Sigmoid colon (tissue), 7 donors: ENCODE measurements around the gene ADGRV1. TPM values are rescaled to one million over a fixed set of nuclear protein-coding genes. Genes with fewer than 3 reads are reported as not detected.

Source experiments
- DNase-seq: peaks from one replicate; pipeline ENCODE4 v3.0.0-alpha.2; 2019
- H3K27ac ChIP-seq, 4 donors: fragments of 200-600 bp; sonication (generic); one replicate each; pipeline ENCODE4 v1.5.1; 2016 to 2019; ENCODE audit warnings: mild to moderate bottlenecking in 1 of 4
- H3K27me3 ChIP-seq, 3 donors: fragments of 200-600 bp; sonication (generic); one replicate each; pipeline ENCODE4 v1.5.1; 2019; ENCODE audit warnings: mild to moderate bottlenecking in 1 of 3
- H3K36me3 ChIP-seq, 4 donors: fragments of 200-600 bp; sonication (generic); one replicate each; pipeline ENCODE4 v1.5.1; 2016 to 2019
- H3K4me1 ChIP-seq, 4 donors: fragments of 200-600 bp; sonication (generic); one replicate each; pipeline ENCODE4 v1.5.1; 2017 to 2019
- H3K4me3 ChIP-seq, 4 donors: fragments of 200-600 bp; sonication (generic); one replicate each; pipeline ENCODE4 v1.5.1; 2017 to 2019; ENCODE audit warnings: mild to moderate bottlenecking in 2 of 4, moderate library complexity in 1 of 4
- H3K9me3 ChIP-seq, 4 donors: fragments of 200-600 bp in 3 of 4; sonication (generic) in 3 of 4; one replicate each; pipeline versions ENCODE4 v1.5.1 to v1.6.1; 2013 to 2019
- CTCF ChIP-seq, 4 experiments: fragments of 450-650 bp in 3 of 4; fragments of 200-600 bp in 1 of 4; IDR thresholded peaks; one replicate each; pipeline ENCODE4 v1.5.1; 2016 to 2019; ENCODE audit warnings: antibody characterized with exemption in 4 of 4, mild to moderate bottlenecking in 3 of 4, moderate library complexity in 2 of 4
- EP300 ChIP-seq, 4 donors: sonication (generic); formaldehyde crosslinking; IDR thresholded peaks; one replicate each; pipeline ENCODE4 v1.6.1; 2017; ENCODE audit warnings: antibody characterized with exemption in 4 of 4
- POLR2A ChIP-seq, 2 donors: fragments of 450-650 bp; IDR thresholded peaks; one replicate each; pipeline ENCODE4 v1.6.1; 2016; ENCODE audit warnings: antibody characterized with exemption in 2 of 2, mild to moderate bottlenecking in 2 of 2, moderate library complexity in 2 of 2
- POLR2AphosphoS5 ChIP-seq, 4 donors: sonication (generic); formaldehyde crosslinking; IDR thresholded peaks; one replicate each; pipeline ENCODE4 v1.6.1; 2017; ENCODE audit warnings: antibody characterized with exemption in 4 of 4
- WGBS, 2 donors: extraction: QIAGEN DNeasy Blood & Tissue Kit; methylation state at CpG; one replicate each; pipeline ENCODE4 v1.1.7; 2013; 5-methylcytosine and 5-hydroxymethylcytosine counted together
- intact Hi-C: fragments of 100-400 bp; cut with DNase I; formaldehyde crosslinking; loops from one replicate; pipeline ENCODE4 v1.15.1; 2023
- polyA plus RNA-seq, 3 donors: library from polyadenylated mRNA; stranded (reverse); fragments of 200-250 nt; gene quantifications; one replicate each; pipeline ENCODE4 v1.2.3, GENCODE V29; 2013
- total RNA-seq, 4 donors: library from RNA; depleted of rRNA; stranded (reverse); fragments of >200 nt; gene quantifications; one replicate each; pipeline ENCODE4 v1.1.0, GENCODE V29; 2016
- donor health status: healthy with polysubstance abuse.
- donor health status: Bipolar disorder and iron deficiency.
- donor health status: healthy.

The ADGRV1 gene
- total and polyA plus RNA-seq, 7 donors, result 0.54 to 2.1 (median 0.74) TPM; not detected in 1

DNA sequence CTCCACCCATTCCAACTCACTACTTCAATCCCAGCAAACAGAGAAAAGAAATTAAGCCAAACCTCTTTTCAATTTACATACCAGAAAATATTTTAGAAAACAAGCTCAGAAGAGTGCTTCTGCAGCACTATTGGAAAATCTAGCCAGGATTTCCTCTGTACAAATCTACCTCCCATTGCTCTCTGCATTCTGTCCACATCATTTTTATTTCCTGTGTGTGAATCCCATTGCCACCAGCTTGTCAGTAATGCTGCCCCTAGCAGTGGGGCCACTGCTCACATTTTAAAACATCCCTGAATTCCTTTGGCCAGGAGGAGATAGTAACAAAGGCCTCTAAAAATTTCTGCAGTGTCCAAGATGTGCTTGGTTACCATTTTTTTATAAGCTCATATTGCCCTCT, 592.0 kb downstream of the ADGRV1 start:
- Histone ChIP-seq H3K27ac (no peak overlapping the region), H3K9me3 (no peaks in the 10 kb centered on the region), H3K36me3 (no peaks in the 10 kb centered on the region), H3K4me1 (peaks cover 0 to 21% (median 10%) of the 10 kb centered on the region in 4 donors), H3K27me3 (no peaks in the 10 kb centered on the region), H3K4me3 (no peak overlapping the region)
- TF ChIP-seq CTCF (IDR thresholded peaks at IDR 0.05), result no peak
- no peak for TF ChIP-seq POLR2A (IDR thresholded peaks at IDR 0.05)
- no peak for TF ChIP-seq EP300 (IDR thresholded peaks at IDR 0.05)
- TF ChIP-seq POLR2AphosphoS5 (IDR thresholded peaks at IDR 0.05), result no peak
- DNase-seq, result no peak
- intact Hi-C loops, result no loop called here

DNA sequence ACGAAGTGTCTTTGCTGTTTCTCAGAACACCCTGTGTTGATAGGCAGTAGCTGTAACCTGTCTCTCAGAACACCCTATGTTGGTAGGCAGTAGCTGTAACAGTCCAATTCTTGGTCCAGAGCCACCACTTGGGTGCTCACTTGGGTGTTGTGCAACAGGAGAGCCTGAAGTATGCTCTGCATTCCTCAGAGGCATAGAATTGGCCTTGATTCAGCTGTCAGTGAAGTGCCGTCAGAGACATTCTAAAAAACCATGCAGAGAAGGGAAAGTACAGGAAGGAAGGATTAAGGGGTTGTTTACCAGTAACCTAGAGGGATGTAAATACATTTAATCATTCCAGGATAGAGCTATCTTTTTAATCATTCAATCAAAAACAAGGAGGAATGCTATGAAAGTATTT, 593.4 kb downstream of the ADGRV1 start:
- peaks cover 0 to 11% (median 10%) of the 10 kb centered on the region in 4 donors for H3K4me1 ChIP-seq
- H3K9me3 ChIP-seq, result no peaks in the 10 kb centered on the region
- H3K27me3 ChIP-seq, result no peaks in the 10 kb centered on the region
- H3K36me3 ChIP-seq, result no peaks in the 10 kb centered on the region
- WGBS, 2 donors, result 67 to 88% methylated on average over 2 of the region's 2 CpGs
- no peak overlapping the region for H3K27ac ChIP-seq
- intact Hi-C loops, result no loop called here
- no peak overlapping the region for H3K4me3 ChIP-seq
- DNase-seq, result peak; percentile 82
- no peak for TF ChIP-seq EP300 (IDR thresholded peaks at IDR 0.05)
- TF ChIP-seq POLR2AphosphoS5 (IDR thresholded peaks at IDR 0.05), result peak in 3 of 4 donors; percentile 21 to 32 (median 23)

DNA sequence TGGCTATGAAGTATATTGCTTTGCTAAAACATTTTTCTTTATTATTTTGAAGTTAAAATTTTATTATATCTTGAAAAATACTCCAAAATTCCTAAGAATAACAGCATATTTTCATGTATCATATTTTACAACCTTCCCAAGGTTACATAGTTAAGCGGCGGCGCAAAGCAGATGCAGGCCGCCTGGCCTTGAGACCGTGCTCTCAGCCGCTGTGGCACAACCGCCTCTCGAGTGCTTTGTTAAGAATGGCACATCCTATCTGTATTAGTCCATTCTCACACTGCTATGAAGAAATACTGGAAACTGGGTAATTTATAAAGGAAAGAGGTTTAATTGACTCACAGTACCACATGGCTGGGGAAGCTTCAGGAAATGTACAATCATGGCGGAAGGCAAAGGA, 595.7 kb downstream of the ADGRV1 start:
- Histone ChIP-seq H3K27me3 (no peaks in the 10 kb centered on the region), H3K27ac (no peak overlapping the region), H3K9me3 (no peaks in the 10 kb centered on the region), H3K36me3 (no peaks in the 10 kb centered on the region), H3K4me3 (no peak overlapping the region), H3K4me1 (peaks cover 0 to 11% (median 10%) of the 10 kb centered on the region in 4 donors)
- 97% methylated on average over 9 of the region's 9 CpGs for WGBS, 2 donors
- no peak for DNase-seq
- intact Hi-C loops, result no loop called here
- TF ChIP-seq EP300 (IDR thresholded peaks at IDR 0.05), result no peak
- no peak for TF ChIP-seq CTCF (IDR thresholded peaks at IDR 0.05)
- TF ChIP-seq POLR2A (IDR thresholded peaks at IDR 0.05), result no peak
- TF ChIP-seq POLR2AphosphoS5 (IDR thresholded peaks at IDR 0.05), result no peak

DNA sequence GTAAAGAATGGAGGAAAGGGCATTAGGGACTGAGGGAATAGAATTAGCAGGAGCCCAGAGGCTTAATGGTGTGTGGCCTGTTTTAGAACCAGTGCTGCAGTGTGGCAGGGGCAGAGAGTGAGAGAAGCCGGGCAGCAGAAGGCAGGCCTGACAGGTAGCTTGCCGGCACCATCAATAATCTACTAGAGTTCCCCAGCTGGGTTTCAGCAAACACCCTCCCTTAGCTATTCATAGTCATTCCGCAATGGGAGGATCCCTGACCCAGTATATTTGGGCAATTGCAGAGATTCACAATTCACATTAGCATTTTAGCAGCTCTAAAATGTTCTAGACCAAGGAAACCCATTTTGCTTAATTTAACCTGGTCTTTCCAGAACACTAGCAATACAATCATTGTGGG, 596.7 kb downstream of the ADGRV1 start:
- Histone ChIP-seq H3K9me3 (no peaks in the 10 kb centered on the region), H3K4me3 (no peak overlapping the region), H3K4me1 (peaks cover 0 to 11% (median 9%) of the 10 kb centered on the region in 4 donors), H3K27ac (no peak overlapping the region), H3K27me3 (no peaks in the 10 kb centered on the region), H3K36me3 (no peaks in the 10 kb centered on the region)
- TF ChIP-seq POLR2AphosphoS5 (IDR thresholded peaks at IDR 0.05), result no peak
- no peak for TF ChIP-seq EP300 (IDR thresholded peaks at IDR 0.05)
- no peak for TF ChIP-seq CTCF (IDR thresholded peaks at IDR 0.05)
- no peak for TF ChIP-seq POLR2A (IDR thresholded peaks at IDR 0.05)
- intact Hi-C loops, result no loop called here
- DNase-seq, result no peak
- WGBS, 2 donors, result 96 to 97% methylated on average over 3 of the region's 3 CpGs

DNA sequence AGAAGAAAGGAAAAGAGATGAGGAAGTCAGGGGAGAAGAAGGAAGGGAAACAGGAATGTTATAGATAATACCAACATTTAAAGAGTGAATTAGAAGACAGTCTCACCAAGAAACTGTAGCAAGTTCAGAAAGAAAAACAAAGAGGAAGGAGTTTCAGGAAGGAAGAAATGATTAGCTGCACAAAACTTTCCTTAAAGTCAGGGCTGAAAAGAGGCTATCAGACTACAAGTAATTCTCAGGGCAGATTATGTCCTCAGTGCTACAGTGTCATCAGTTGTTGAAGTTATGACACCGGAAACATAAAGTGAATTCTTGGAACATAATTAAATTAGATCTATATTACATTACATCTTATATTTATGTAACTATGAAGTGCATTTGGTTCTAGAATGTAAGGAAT, 597.6 kb downstream of the ADGRV1 start:
- 96 to 99% methylated on average over 1 of the region's 1 CpG for WGBS, 2 donors
- no peak for TF ChIP-seq POLR2AphosphoS5 (IDR thresholded peaks at IDR 0.05)
- no peak for TF ChIP-seq POLR2A (IDR thresholded peaks at IDR 0.05)
- TF ChIP-seq EP300 (IDR thresholded peaks at IDR 0.05), result no peak
- no peak for TF ChIP-seq CTCF (IDR thresholded peaks at IDR 0.05)
- DNase-seq, result no peak
- Histone ChIP-seq H3K9me3 (no peaks in the 10 kb centered on the region), H3K4me3 (no peak overlapping the region), H3K4me1 (peaks cover 0 to 10% (median 7%) of the 10 kb centered on the region in 4 donors), H3K36me3 (no peaks in the 10 kb centered on the region), H3K27me3 (no peaks in the 10 kb centered on the region), H3K27ac (no peak overlapping the region)
- intact Hi-C loops, result no loop called here
